Measurements from ENCODE around the gene ATP8A2.
A peak's percentile ranks its signal among the peaks of the same experiment; 100 is the strongest.
"Not testable (repeated sequence)": the region's sequence is repeated elsewhere in the genome, so short reads cannot be mapped to it uniquely, and the experiment has no call there.

The ATP8A2 gene

DNA sequence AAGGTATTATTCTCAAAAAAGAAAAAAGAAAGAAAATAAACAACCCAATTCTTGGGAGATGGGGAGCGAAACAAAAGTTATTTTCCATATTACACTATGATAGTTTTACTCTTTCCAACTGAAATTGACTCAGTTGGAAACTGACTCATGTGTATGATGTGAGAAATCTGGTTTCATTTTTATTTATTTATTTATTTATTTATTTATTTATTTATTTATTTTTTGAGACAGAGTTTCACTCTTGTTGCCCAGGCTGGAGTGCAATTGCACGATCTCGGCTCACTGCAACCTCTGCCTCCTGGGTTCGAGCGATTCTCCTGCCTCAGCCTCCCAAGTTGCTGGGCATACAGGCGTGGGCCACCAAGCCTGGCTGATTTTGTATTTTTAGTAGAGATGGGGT is 11.3 kb upstream of the ATP8A2 start:
- not testable (repeated sequence) for H3K9me3 ChIP-seq (ENCODE audit: insufficient read depth, low read depth, low read length); H3K27ac ChIP-seq (ENCODE audit: low read depth, low read length); H3K27me3 ChIP-seq (ENCODE audit: insufficient read depth, low read length); H3K4me3 ChIP-seq (ENCODE audit: low read length); H3K4me1 ChIP-seq (ENCODE audit: insufficient read depth, low read length); H3K9ac ChIP-seq (ENCODE audit: low read depth, low read length); H3K36me3 ChIP-seq (ENCODE audit: insufficient read depth, low read length)
- WGBS, result 98% methylated on average over 5 of the region's 6 CpGs

DNA sequence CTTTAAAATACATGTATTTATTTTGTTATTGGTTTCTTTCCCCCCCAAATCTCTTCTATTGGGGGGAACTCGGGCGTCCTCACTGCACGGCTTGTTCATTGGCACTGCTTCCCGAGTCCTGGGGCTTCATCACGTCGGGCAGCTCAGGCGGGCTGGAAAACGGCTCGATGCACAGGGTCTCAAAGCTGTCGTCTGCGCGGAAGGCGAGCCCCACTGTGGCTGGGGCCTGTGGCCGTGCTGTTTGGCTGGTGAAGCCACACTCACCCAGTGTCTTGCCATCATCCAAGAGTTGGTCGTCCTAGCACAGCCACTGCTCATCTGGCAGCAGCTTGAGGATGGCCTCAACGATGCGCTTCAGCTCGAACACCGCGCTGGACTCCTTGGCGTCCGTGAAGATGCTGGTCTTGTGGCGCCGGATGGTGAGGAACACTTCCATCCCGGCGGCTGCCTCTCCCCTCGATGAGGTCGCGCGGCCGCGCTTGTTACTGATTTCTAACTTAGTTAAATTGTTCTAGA is 6.0 kb upstream of the ATP8A2 start:
- no peaks in the 10 kb centered on the region for H3K4me1 ChIP-seq (ENCODE audit: insufficient read depth, low read length)
- H3K27me3 ChIP-seq (ENCODE audit: insufficient read depth, low read length), result peaks cover 21% of the 10 kb centered on the region
- 95% methylated on average over 30 of the region's 32 CpGs for WGBS
- H3K27ac ChIP-seq (ENCODE audit: low read depth, low read length), result no peak overlapping the region
- H3K9ac ChIP-seq (ENCODE audit: low read depth, low read length), result no peak overlapping the region
- H3K4me3 ChIP-seq (ENCODE audit: low read length), result no peak overlapping the region
- H3K9me3 ChIP-seq (ENCODE audit: insufficient read depth, low read depth, low read length), result 0 out of 2 replicates have a peak, but pooled peaks cover 1% of the 10 kb centered on the region
- H3K36me3 ChIP-seq (ENCODE audit: insufficient read depth, low read length), result no peaks in the 10 kb centered on the region

DNA sequence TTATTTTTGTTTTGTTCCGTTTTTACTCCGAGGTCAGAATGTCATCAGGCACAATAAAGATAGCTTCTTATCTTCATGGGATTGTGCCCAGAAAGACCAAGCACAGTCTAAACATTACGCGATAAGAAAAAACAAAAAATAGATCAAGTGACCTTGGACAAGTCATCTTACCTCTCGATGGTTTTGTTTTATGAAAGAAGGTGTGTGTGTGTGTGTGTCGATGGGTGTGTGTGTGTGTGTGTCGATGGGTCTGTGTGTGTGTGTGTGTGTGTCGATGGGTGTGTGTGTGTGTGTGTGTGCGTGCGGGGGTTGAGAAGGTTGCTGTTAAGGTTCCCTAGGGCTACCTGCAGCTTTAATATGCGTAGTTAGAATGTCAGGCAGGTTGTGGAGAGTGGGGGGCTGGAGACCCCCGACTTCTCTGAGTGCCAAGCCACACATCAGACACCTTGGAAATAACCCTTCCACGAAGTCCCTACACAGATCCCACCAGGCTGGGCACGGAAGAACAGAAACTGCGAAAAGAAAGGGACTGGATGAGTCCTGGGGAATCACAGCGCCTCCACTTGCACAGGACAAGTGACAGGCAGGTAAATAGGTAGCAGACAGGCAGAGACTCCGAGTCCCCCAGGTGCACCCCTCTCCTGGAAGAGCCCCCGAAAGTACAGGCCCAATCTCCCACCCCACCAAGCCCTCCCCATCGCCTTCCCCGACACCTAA is 458 bp upstream of the ATP8A2 start:
- WGBS, result 49% methylated on average over 18 of the region's 20 CpGs
- peaks cover 61% of the 10 kb centered on the region for H3K27me3 ChIP-seq (ENCODE audit: insufficient read depth, low read length)
- no peak overlapping the region for H3K27ac ChIP-seq (ENCODE audit: low read depth, low read length)
- peak overlapping the region; percentile 64 for H3K4me3 ChIP-seq (ENCODE audit: low read length)
- peaks cover 6% of the 10 kb centered on the region; the same call in 1 of the 2 replicates for H3K4me1 ChIP-seq (ENCODE audit: insufficient read depth, low read length)
- H3K9me3 ChIP-seq (ENCODE audit: insufficient read depth, low read depth, low read length), result no peaks in the 10 kb centered on the region
- H3K36me3 ChIP-seq (ENCODE audit: insufficient read depth, low read length), result no peaks in the 10 kb centered on the region
- H3K9ac ChIP-seq (ENCODE audit: low read depth, low read length), result no peak overlapping the region

DNA sequence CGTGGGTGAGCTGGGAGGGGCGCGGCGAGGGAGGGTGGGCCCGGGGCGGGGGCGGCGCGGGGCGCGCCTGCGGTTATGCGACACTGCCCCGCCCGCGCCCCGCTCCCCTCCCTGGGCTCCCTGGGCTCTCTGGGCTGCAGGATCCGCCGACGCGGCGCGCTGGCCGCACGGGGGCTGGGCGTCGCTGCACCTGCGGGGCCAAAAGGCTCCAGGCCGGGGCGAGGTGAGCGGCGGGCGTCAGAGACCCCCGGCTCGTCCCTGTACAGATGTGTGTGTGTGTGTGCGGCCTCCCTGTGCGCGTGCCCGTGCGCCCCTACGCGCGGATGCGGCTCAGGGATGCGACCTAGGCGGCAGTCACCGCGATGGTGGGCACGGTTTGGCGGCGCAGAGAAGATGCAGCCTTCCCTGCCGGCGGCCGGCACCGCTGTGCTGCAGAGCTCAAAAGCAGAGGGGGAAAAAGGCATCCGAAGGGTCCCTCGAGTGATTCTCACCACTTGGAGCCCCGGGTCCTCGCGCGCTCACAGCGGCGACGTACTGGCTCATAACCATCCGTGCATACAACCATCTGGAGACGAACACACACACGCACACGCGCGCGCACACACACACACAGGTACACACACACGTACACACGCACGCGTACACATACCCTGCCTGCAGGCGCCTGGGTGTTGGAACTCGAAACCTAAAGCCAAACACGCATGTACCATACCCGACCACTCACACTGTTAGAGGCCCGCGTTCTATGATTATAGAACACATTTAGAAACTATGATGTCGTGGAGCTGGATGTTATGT is 709 bp downstream of the ATP8A2 start:
- no peaks in the 10 kb centered on the region for H3K36me3 ChIP-seq (ENCODE audit: insufficient read depth, low read length)
- WGBS, result 21% methylated on average over 82 of the region's 82 CpGs
- peaks cover 6% of the 10 kb centered on the region; the same call in 1 of the 2 replicates for H3K4me1 ChIP-seq (ENCODE audit: insufficient read depth, low read length)
- H3K27ac ChIP-seq (ENCODE audit: low read depth, low read length), result no peak overlapping the region
- no peaks in the 10 kb centered on the region for H3K9me3 ChIP-seq (ENCODE audit: insufficient read depth, low read depth, low read length)
- no peak overlapping the region; the same call in 1 of the 2 replicates for H3K9ac ChIP-seq (ENCODE audit: low read depth, low read length)
- H3K27me3 ChIP-seq (ENCODE audit: insufficient read depth, low read length), result peaks cover 61% of the 10 kb centered on the region
- peak overlapping the region; percentile 64 for H3K4me3 ChIP-seq (ENCODE audit: low read length)

DNA sequence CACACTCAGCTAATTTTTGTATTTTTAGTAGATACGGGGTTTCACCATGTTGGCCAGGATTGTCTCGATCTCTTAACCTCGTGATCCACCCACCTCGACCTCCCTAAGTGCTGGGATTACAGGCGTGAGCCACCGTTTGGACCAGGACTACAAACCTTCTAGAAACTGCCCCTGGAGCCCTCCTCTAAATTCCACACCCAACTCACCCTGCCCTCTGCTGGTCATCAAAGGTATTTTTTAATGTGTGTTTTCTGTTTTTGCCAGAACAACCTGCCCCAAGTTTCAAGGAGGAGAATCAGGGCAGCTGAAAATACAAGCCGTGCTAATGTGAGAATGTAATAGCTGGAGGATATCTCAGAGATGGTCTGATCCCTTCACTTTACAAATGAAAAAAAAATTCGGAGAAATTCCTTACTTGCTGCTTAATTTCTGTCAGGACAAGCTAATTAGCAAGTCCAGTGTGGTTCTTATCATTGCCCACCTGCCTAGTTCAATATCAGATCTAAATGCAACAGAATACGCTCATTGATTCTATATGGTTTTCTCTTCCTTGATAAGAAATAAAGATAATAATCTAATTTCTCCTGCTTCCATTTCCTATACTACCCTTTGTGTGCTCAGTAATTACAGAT is 4.1 kb downstream of the ATP8A2 start:
- Histone ChIP-seq H3K4me3 (ENCODE audit: low read length) (no peak overlapping the region), H3K27ac (ENCODE audit: low read depth, low read length) (no peak overlapping the region), H3K27me3 (ENCODE audit: insufficient read depth, low read length) (peaks cover 39% of the 10 kb centered on the region), H3K9me3 (ENCODE audit: insufficient read depth, low read depth, low read length) (no peaks in the 10 kb centered on the region), H3K4me1 (ENCODE audit: insufficient read depth, low read length) (peaks cover 6% of the 10 kb centered on the region; the same call in 1 of the 2 replicates), H3K9ac (ENCODE audit: low read depth, low read length) (no peak overlapping the region), H3K36me3 (ENCODE audit: insufficient read depth, low read length) (no peaks in the 10 kb centered on the region)
- WGBS, result 60% methylated on average over 8 of the region's 9 CpGs

DNA sequence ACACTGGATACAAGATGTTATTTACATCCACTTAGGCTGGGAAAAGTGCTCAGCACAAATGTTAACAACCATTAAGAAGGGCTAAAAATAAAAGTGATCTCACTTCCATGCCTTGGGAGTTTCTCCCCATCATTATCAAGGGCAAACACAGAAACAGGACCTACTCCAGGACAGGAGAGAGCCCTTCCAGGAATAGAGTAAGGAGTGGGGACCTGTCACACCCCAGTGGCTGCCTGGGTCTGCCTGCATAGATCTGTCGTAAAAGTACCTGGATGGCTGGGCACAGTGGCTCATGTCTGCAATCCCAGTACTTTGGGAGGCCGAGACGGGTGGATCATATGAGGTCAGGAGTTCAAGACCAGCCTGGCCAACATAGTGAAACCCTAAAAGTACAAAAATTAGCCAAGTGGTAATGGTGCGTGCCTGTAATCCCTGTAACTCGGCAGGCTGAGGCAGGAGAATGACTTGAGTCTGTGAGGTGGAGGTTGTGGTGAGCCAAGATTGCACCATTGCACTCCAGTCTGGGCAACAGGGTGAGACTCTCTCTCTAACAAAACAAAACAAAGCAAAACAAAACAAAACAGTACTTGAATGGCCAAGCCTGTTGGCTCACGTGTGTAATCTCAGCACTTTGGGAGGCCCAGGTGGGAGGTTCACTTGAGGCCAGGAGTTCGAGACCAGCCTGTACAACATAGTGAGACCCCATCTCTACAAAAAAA is 5.6 kb downstream of the ATP8A2 start:
- H3K36me3 ChIP-seq (ENCODE audit: insufficient read depth, low read length), result no peaks in the 10 kb centered on the region
- H3K4me3 ChIP-seq (ENCODE audit: low read length), result no peak overlapping the region
- H3K9ac ChIP-seq (ENCODE audit: low read depth, low read length), result no peak overlapping the region
- H3K27ac ChIP-seq (ENCODE audit: low read depth, low read length), result no peak overlapping the region
- no peaks in the 10 kb centered on the region for H3K9me3 ChIP-seq (ENCODE audit: insufficient read depth, low read depth, low read length)
- H3K4me1 ChIP-seq (ENCODE audit: insufficient read depth, low read length), result peaks cover 6% of the 10 kb centered on the region; the same call in 1 of the 2 replicates
- 94% methylated on average over 7 of the region's 7 CpGs for WGBS
- H3K27me3 ChIP-seq (ENCODE audit: insufficient read depth, low read length), result peaks cover 23% of the 10 kb centered on the region

DNA sequence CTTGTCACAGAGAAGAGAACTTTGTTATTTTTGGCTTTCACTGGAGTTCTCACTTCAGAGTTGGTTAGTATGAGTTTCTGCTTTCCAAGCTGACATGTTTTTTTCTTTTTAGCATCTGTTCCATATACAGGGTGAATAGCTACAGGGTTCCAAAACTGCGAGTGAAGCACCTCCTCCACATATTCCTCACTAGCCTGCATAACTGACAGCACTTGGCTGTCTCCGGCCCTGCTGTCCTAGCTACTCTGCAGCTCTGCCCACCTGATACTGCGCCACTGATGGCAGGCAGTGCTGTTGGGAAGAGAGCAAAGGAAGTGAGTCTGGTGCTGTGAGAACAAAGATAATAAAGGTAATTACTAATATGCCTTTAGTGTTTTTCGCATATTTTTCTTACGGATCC is 6.8 kb downstream of the ATP8A2 start:
- Histone ChIP-seq H3K9ac (ENCODE audit: low read depth, low read length) (no peak overlapping the region), H3K4me3 (ENCODE audit: low read length) (no peak overlapping the region), H3K27ac (ENCODE audit: low read depth, low read length) (no peak overlapping the region), H3K4me1 (ENCODE audit: insufficient read depth, low read length) (peaks cover 6% of the 10 kb centered on the region; the same call in 1 of the 2 replicates), H3K36me3 (ENCODE audit: insufficient read depth, low read length) (no peaks in the 10 kb centered on the region), H3K27me3 (ENCODE audit: insufficient read depth, low read length) (peaks cover 12% of the 10 kb centered on the region), H3K9me3 (ENCODE audit: insufficient read depth, low read depth, low read length) (no peaks in the 10 kb centered on the region)
- 86% methylated on average over 3 of the region's 5 CpGs for WGBS

DNA sequence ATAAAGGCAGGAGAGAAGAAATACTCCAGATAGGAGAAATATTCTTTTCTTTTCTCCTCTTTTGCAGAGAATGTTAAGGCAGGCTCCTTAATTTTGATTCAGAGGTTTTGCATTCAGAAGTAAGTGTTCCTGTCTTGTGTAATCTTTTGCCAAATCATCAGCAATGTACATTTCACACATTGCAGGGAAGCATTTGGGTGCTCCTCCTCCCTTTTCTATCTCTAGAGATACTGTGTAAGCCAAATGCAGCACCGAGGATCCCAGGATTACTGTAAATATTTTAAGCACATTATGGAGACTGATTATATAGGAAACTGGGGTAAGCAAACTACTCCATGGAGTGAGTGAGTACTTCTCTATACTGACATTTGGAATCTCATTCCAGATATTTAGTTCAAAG is 7.2 kb downstream of the ATP8A2 start:
- Histone ChIP-seq H3K4me1 (ENCODE audit: insufficient read depth, low read length) (peaks cover 6% of the 10 kb centered on the region; the same call in 1 of the 2 replicates), H3K27ac (ENCODE audit: low read depth, low read length) (no peak overlapping the region), H3K9ac (ENCODE audit: low read depth, low read length) (no peak overlapping the region), H3K27me3 (ENCODE audit: insufficient read depth, low read length) (peaks cover 7% of the 10 kb centered on the region), H3K9me3 (ENCODE audit: insufficient read depth, low read depth, low read length) (no peaks in the 10 kb centered on the region), H3K36me3 (ENCODE audit: insufficient read depth, low read length) (no peaks in the 10 kb centered on the region), H3K4me3 (ENCODE audit: low read length) (no peak overlapping the region)
- WGBS, result no CpG with 5 or more reads among the region's 1 CpG

DNA sequence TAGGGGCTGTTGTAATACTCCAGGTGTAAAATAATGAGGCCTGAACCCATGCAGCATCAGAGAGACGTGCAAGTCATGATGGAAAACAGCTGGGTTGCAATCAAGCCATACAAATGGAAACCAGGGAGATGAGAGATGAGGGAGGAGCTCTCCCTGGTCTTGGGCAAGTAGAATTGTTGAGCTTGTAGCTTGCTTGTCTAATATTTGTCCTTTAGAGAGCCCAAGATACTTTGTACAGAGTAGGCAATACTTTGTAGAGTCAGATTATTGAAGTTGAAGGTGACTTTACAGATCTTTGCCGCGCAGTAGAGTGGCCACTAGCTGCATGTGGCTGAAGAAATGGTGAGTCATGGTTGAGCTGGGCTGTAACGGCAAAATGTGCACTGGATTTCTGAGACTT is 8.3 kb downstream of the ATP8A2 start:
- H3K36me3 ChIP-seq (ENCODE audit: insufficient read depth, low read length), result no peaks in the 10 kb centered on the region
- 87% methylated on average over 4 of the region's 4 CpGs for WGBS
- H3K27ac ChIP-seq (ENCODE audit: low read depth, low read length), result no peak overlapping the region
- H3K4me3 ChIP-seq (ENCODE audit: low read length), result no peak overlapping the region
- H3K9ac ChIP-seq (ENCODE audit: low read depth, low read length), result no peak overlapping the region
- H3K27me3 ChIP-seq (ENCODE audit: insufficient read depth, low read length), result no peaks in the 10 kb centered on the region
- peaks cover 1% of the 10 kb centered on the region; the same call in 1 of the 2 replicates for H3K4me1 ChIP-seq (ENCODE audit: insufficient read depth, low read length)
- no peaks in the 10 kb centered on the region for H3K9me3 ChIP-seq (ENCODE audit: insufficient read depth, low read depth, low read length)

DNA sequence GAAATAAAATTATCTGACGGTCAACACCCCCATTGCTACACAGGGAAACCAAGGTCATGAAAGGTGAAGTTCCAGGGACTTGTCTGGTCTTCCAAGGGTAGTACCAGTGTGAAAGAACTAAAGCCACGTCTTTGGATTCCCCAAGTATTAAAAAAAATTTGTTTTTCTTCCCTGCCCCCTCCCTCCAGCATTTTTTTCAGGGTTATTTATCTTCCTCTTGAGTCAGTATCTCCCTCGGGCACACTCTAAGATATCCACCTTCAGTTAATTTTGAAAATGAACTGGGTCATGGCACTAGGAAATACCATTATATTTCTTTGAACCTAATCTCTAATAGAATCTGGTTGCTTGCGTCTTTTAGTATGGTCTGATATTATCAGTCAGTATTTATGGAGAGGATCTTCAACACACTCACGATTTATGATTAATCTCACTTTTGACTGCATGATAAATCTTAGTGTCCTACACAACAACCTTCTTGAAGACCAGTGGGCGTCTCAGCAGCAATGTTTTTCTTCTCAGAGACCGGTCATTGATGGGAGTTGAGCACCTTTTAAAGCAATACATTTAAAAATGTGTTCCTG is 9.1 kb downstream of the ATP8A2 start:
- no peaks in the 10 kb centered on the region for H3K36me3 ChIP-seq (ENCODE audit: insufficient read depth, low read length)
- H3K27ac ChIP-seq (ENCODE audit: low read depth, low read length), result no peak overlapping the region
- no peaks in the 10 kb centered on the region for H3K27me3 ChIP-seq (ENCODE audit: insufficient read depth, low read length)
- H3K4me3 ChIP-seq (ENCODE audit: low read length), result no peak overlapping the region
- 88% methylated on average over 5 of the region's 7 CpGs for WGBS
- peaks cover 4% of the 10 kb centered on the region; the same call in 1 of the 2 replicates for H3K4me1 ChIP-seq (ENCODE audit: insufficient read depth, low read length)
- no peak overlapping the region for H3K9ac ChIP-seq (ENCODE audit: low read depth, low read length)
- H3K9me3 ChIP-seq (ENCODE audit: insufficient read depth, low read depth, low read length), result no peaks in the 10 kb centered on the region
